DND-41 (cell line): ENCODE results near the gene TRIM2.

ENCODE experiments used
- CTCF ChIP-seq: IDR thresholded peaks from 2 replicates; pipeline ENCODE4 v1.5.1; 2012; ENCODE audit warnings: borderline replicate concordance, low read length, moderate library complexity, mild to moderate bottlenecking; ENCODE audit not compliant: poor library complexity, severe bottlenecking; ENCODE audit errors: extremely low read depth
- EZH2 ChIP-seq: IDR thresholded peaks from 3 replicates; pipeline ENCODE4 v1.6.1; 2012; ENCODE audit warnings: borderline replicate concordance, low read depth, mild to moderate bottlenecking, moderate library complexity, low read length, inconsistent platforms; ENCODE audit not compliant: severe bottlenecking

GRCh38 chr4:153362184-153362583 is 157.9 kb downstream of the TRIM2 start:
- TF ChIP-seq CTCF: no peak
- no peak for TF ChIP-seq EZH2
